Thoracic aorta (tissue), 2 donors: ENCODE data around the gene USP20. TPM values are rescaled to one million over a fixed set of nuclear protein-coding genes. Genes with fewer than 3 reads are reported as not detected.

Experiments used
- ATAC-seq: fragments of 150-250 bp; one replicate; pipeline ENCODE4 v1.8.0; 2017; ENCODE audit warnings: low read depth; ENCODE audit not compliant: insufficient number of reproducible peaks, low FRiP score
- DNase-seq: peaks from one replicate; pipeline ENCODE4 v3.0.0-alpha.2; 2020; ENCODE audit warnings: low spot score
- H3K27ac ChIP-seq, 2 donors: fragments of 200-600 bp; sonication (generic); 1 replicate in 1 of 2; 2 replicates in 1 of 2; pipeline ENCODE4 v1.5.1; 2016; ENCODE audit warnings: mild to moderate bottlenecking in 2 of 2, moderate library complexity in 2 of 2
- H3K27me3 ChIP-seq: fragments of 200-600 bp; sonication (generic); replicated peaks from 2 replicates; pipeline ENCODE4 v1.6.0; 2016; ENCODE audit warnings: mild to moderate bottlenecking; ENCODE audit not compliant: insufficient read depth
- H3K36me3 ChIP-seq: fragments of 200-600 bp; sonication (generic); one replicate; pipeline ENCODE4 v1.5.1; 2016
- H3K4me1 ChIP-seq, 2 donors: fragments of 200-600 bp; sonication (generic); 1 replicate in 1 of 2; 2 replicates in 1 of 2; pipeline versions ENCODE4 v1.5.1 to v1.6.0; 2016; ENCODE audit warnings: low read depth in 2 of 2, mild to moderate bottlenecking in 1 of 2; ENCODE audit not compliant: control insufficient read depth in 1 of 2
- H3K4me3 ChIP-seq: fragments of 200-600 bp; sonication (generic); 2 replicates; pipeline ENCODE4 v1.5.1; 2016; ENCODE audit warnings: mild to moderate bottlenecking
- H3K9me3 ChIP-seq: fragments of 200-600 bp; sonication (generic); 2 replicates; pipeline ENCODE4 v1.5.1; 2016
- CTCF ChIP-seq: fragments of 200-600 bp; sonication (generic); IDR thresholded peaks from one replicate; pipeline ENCODE4 v1.5.1; 2019; ENCODE audit warnings: antibody characterized with exemption
- total RNA-seq, 2 donors: library from RNA; depleted of rRNA; stranded (reverse); fragments of >200 nt; gene quantifications; one replicate each; pipeline versions ENCODE4 v1.1.0 to v1.2.3, GENCODE V29; 2016

USP20 gene
- total RNA-seq, 2 donors from 2014 or later = 47.8 to 51.2 TPM

DNA sequence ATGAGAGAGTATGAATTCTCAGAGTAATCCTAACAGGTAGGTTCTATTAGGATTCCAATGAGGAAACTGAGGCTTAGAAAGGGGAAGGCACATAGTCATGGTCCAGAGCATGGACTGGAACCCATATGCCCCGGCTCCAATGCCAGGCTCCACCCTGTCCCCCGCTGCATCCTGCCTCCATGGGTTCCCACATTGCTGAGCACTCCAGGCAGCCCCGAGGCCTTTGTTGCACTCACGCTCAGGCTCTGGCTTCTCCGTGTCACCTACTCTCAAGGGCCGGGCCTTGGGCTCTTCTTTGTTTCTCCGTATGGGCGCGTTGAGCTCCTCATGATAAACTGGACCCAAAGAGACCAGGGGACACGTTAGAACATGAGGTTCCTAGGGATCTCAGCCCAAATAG is 6.3 kb upstream of the USP20 start:
- no peaks in the 10 kb centered on the region for H3K27me3 ChIP-seq
- DNase-seq = no peak
- peaks cover 2 to 6% of the 10 kb centered on the region in 2 donors for H3K4me1 ChIP-seq
- ATAC-seq = no peak
- TF ChIP-seq CTCF = no peak
- peaks cover 48% of the 10 kb centered on the region for H3K36me3 ChIP-seq
- no peaks in the 10 kb centered on the region for H3K9me3 ChIP-seq
- H3K27ac ChIP-seq = no peak overlapping the region
- no peak overlapping the region for H3K4me3 ChIP-seq

- peaks cover 21 to 32% of the 10 kb centered on the region in 2 donors for H3K4me1 ChIP-seq
- no peak for TF ChIP-seq CTCF
- no peak overlapping the region for H3K4me3 ChIP-seq
- H3K27me3 ChIP-seq = no peaks in the 10 kb centered on the region
- no peak overlapping the region for H3K27ac ChIP-seq
- ATAC-seq (no peak), DNase-seq (no peak)
- H3K9me3 ChIP-seq = no peaks in the 10 kb centered on the region
- H3K36me3 ChIP-seq = peaks cover 40% of the 10 kb centered on the region
Measured at GRCh38 chr9:129832982-129833381, 2.3 kb upstream of the USP20 start.

DNA sequence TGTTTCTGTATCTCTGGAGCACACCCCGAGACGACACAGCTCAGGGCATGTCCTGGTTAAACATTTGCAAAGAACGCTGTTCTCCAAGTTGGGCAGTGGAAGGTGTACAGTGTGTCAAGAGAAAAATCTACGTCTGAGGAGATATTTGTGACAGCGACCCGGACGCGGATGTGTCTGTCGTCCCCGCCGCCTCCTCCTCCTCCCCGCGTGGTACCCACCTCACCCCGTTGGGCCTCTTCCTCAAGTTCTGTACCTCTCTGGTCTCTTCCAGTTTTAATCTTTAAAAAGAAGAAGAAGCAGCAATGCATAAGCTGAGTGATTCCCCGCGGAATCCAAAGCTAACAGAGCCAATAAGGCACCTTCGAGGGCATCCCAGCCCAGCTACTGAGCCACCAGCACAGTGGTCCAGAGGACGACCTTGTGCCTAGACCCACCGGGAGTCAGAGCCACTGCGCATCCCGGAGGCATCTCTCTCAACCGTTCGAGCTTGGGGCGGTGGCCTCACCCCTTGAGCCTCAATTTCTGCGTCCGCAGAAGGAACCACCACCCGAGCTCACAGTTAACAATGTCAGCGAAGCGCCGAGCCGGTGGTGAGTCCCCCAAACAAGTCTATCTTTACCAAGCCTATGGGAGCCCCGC is 650 bp upstream of the USP20 start:
- Histone ChIP-seq H3K9me3 (no peaks in the 10 kb centered on the region), H3K27me3 (no peaks in the 10 kb centered on the region), H3K4me1 (peaks cover 29 to 48% of the 10 kb centered on the region in 2 donors), H3K27ac (peak overlapping the region; percentile 92 to 95), H3K4me3 (peak overlapping the region; percentile 86), H3K36me3 (peaks cover 24% of the 10 kb centered on the region)
- no peak for ATAC-seq
- no peak for DNase-seq
- no peak for TF ChIP-seq CTCF

DNA sequence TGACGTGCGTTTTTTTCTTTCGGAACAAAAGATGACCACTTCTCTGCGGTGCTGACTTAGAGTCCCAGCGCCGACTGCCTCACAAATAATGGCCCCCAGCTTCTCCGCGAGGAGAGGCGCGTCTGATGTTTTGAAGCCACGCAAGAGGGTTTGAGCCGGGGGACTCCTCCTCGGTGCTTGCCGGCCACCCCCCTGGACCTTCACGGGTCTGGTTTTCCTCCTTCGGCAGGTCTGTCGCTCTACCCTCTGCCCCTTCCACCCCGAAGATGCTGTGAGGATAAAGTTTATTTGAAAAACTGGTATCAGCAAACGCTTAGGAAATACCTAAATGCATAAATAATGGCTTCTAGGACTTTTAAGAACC is 584 bp downstream of the USP20 start:
- no peak for TF ChIP-seq CTCF
- Histone ChIP-seq H3K9me3 (no peaks in the 10 kb centered on the region), H3K27me3 (no peaks in the 10 kb centered on the region), H3K4me3 (peak overlapping the region; percentile 86), H3K36me3 (peaks cover 13% of the 10 kb centered on the region), H3K27ac (peak overlapping the region; percentile 92 to 95), H3K4me1 (peaks cover 32 to 54% of the 10 kb centered on the region in 2 donors)
- DNase-seq (no peak), ATAC-seq (peak; percentile 8)

- Histone ChIP-seq H3K9me3 (no peaks in the 10 kb centered on the region), H3K36me3 (peaks cover 6% of the 10 kb centered on the region), H3K4me3 (peak overlapping the region; percentile 86), H3K27ac (peak overlapping the region in 1 of 2 donors; percentile 92), H3K27me3 (no peaks in the 10 kb centered on the region), H3K4me1 (peaks cover 32 to 54% of the 10 kb centered on the region in 2 donors)
- no peak for TF ChIP-seq CTCF
- ATAC-seq = no peak
- no peak for DNase-seq
Measured at GRCh38 chr9:129836311-129837007, 1.2 kb downstream of the USP20 start.
